OCI-LY7 (cell line): ENCODE results near the gene CDH12.

ENCODE experiments used
- CTCF ChIP-seq: fragments of 200-600 bp; sonication (generic); conservative IDR thresholded peaks from 2 replicates; pipeline ENCODE4 v1.5.1; 2014; ENCODE audit warnings: mild to moderate bottlenecking, antibody characterized with exemption, low read length, moderate library complexity, mixed read lengths
- EZH2phosphoT487 ChIP-seq: fragments of 200-600 bp; sonication (generic); IDR thresholded peaks from 2 replicates; pipeline ENCODE4 v1.6.1; 2018; ENCODE audit warnings: low read depth, borderline replicate concordance, mild to moderate bottlenecking, mixed run types, antibody characterized with exemption, low read length, moderate library complexity, mixed read lengths

- TF ChIP-seq CTCF (no peak), EZH2phosphoT487 (no peak)
Observed at GRCh38 chr5:22258139-22258538, 595.0 kb downstream of the CDH12 start.
